ENCODE data around the gene RNF220.
"Not testable (repeated sequence)": the region's sequence is repeated elsewhere in the genome, so short reads cannot be mapped to it uniquely, and the experiment has no call there.

Gene RNF220

GRCh38 chr1:44553771-44554170 is 148.7 kb downstream of the RNF220 start:
- Histone ChIP-seq H3K27ac (ENCODE audit: low read length) (no peak overlapping the region), H3K36me3 (ENCODE audit: control insufficient read depth in 2 of 2, insufficient read depth in 2 of 2, low read length in 2 of 2) (no peaks in the 10 kb centered on the region), H3K4me3 (ENCODE audit: low read length in 2 of 2) (no peak overlapping the region), H3K9me3 (ENCODE audit: control insufficient read depth in 2 of 2, low read length in 2 of 2) (no peaks in the 10 kb centered on the region), H3K9ac (ENCODE audit: low read length in 2 of 2) (no peak overlapping the region), H3K4me1 (ENCODE audit: control insufficient read depth, insufficient read depth, low read length) (no peaks in the 10 kb centered on the region), H3K27me3 (ENCODE audit: control insufficient read depth in 1 of 2, insufficient read depth in 2 of 2, low read length in 2 of 2) (peaks cover 2 to 5% of the 10 kb centered on the region in 2 donors)

GRCh38 chr1:44554706-44555105 is 149.7 kb downstream of the RNF220 start:
- H3K27ac ChIP-seq (ENCODE audit: low read length) = no peak overlapping the region
- no peak overlapping the region for H3K9ac ChIP-seq (ENCODE audit: low read length in 2 of 2)
- H3K27me3 ChIP-seq (ENCODE audit: control insufficient read depth in 1 of 2, insufficient read depth in 2 of 2, low read length in 2 of 2) = peaks cover 2 to 6% of the 10 kb centered on the region in 2 donors
- no peaks in the 10 kb centered on the region for H3K4me1 ChIP-seq (ENCODE audit: control insufficient read depth, insufficient read depth, low read length)
- no peaks in the 10 kb centered on the region for H3K36me3 ChIP-seq (ENCODE audit: control insufficient read depth in 2 of 2, insufficient read depth in 2 of 2, low read length in 2 of 2)
- H3K4me3 ChIP-seq (ENCODE audit: low read length in 2 of 2) = no peak overlapping the region
- no peaks in the 10 kb centered on the region for H3K9me3 ChIP-seq (ENCODE audit: control insufficient read depth in 2 of 2, low read length in 2 of 2)

GRCh38 chr1:44557778-44558177 is 152.7 kb downstream of the RNF220 start:
- Histone ChIP-seq H3K36me3 (ENCODE audit: control insufficient read depth in 2 of 2, insufficient read depth in 2 of 2, low read length in 2 of 2) (no peaks in the 10 kb centered on the region), H3K27me3 (ENCODE audit: control insufficient read depth in 1 of 2, insufficient read depth in 2 of 2, low read length in 2 of 2) (peaks cover 0 to 6% of the 10 kb centered on the region in 2 donors), H3K4me3 (ENCODE audit: low read length in 2 of 2) (no peak overlapping the region), H3K4me1 (ENCODE audit: control insufficient read depth, insufficient read depth, low read length) (no peaks in the 10 kb centered on the region), H3K9me3 (ENCODE audit: control insufficient read depth in 2 of 2, low read length in 2 of 2) (no peaks in the 10 kb centered on the region), H3K27ac (ENCODE audit: low read length) (no peak overlapping the region), H3K9ac (ENCODE audit: low read length in 2 of 2) (no peak overlapping the region)

GRCh38 chr1:44558883-44559282 is 153.8 kb downstream of the RNF220 start:
- no peaks in the 10 kb centered on the region for H3K36me3 ChIP-seq (ENCODE audit: control insufficient read depth in 2 of 2, insufficient read depth in 2 of 2, low read length in 2 of 2)
- no peaks in the 10 kb centered on the region for H3K4me1 ChIP-seq (ENCODE audit: control insufficient read depth, insufficient read depth, low read length)
- peaks cover 0 to 6% of the 10 kb centered on the region in 2 donors for H3K27me3 ChIP-seq (ENCODE audit: control insufficient read depth in 1 of 2, insufficient read depth in 2 of 2, low read length in 2 of 2)
- H3K4me3 ChIP-seq (ENCODE audit: low read length in 2 of 2) = no peak overlapping the region
- H3K27ac ChIP-seq (ENCODE audit: low read length) = no peak overlapping the region
- H3K9me3 ChIP-seq (ENCODE audit: control insufficient read depth in 2 of 2, low read length in 2 of 2) = no peaks in the 10 kb centered on the region
- no peak overlapping the region for H3K9ac ChIP-seq (ENCODE audit: low read length in 2 of 2)

- Histone ChIP-seq H3K4me3 (ENCODE audit: low read length in 2 of 2) (no peak overlapping the region), H3K36me3 (ENCODE audit: control insufficient read depth in 2 of 2, insufficient read depth in 2 of 2, low read length in 2 of 2) (no peaks in the 10 kb centered on the region), H3K9ac (ENCODE audit: low read length in 2 of 2) (no peak overlapping the region), H3K27ac (ENCODE audit: low read length) (no peak overlapping the region), H3K9me3 (ENCODE audit: control insufficient read depth in 2 of 2, low read length in 2 of 2) (no peaks in the 10 kb centered on the region), H3K27me3 (ENCODE audit: control insufficient read depth in 1 of 2, insufficient read depth in 2 of 2, low read length in 2 of 2) (peaks cover 0 to 6% of the 10 kb centered on the region in 2 donors), H3K4me1 (ENCODE audit: control insufficient read depth, insufficient read depth, low read length) (no peaks in the 10 kb centered on the region)
These were observed 154.3 kb downstream of the RNF220 start for GRCh38 chr1:44559330-44559729.

- no peaks in the 10 kb centered on the region for H3K4me1 ChIP-seq (ENCODE audit: control insufficient read depth, insufficient read depth, low read length)
- H3K9me3 ChIP-seq (ENCODE audit: control insufficient read depth in 2 of 2, low read length in 2 of 2) = no peaks in the 10 kb centered on the region
- H3K4me3 ChIP-seq (ENCODE audit: low read length in 2 of 2) = no peak overlapping the region
- H3K9ac ChIP-seq (ENCODE audit: low read length in 2 of 2) = no peak overlapping the region
- H3K27me3 ChIP-seq (ENCODE audit: control insufficient read depth in 1 of 2, insufficient read depth in 2 of 2, low read length in 2 of 2) = peaks cover 0 to 6% of the 10 kb centered on the region in 2 donors
- H3K36me3 ChIP-seq (ENCODE audit: control insufficient read depth in 2 of 2, insufficient read depth in 2 of 2, low read length in 2 of 2) = no peaks in the 10 kb centered on the region
- H3K27ac ChIP-seq (ENCODE audit: low read length) = no peak overlapping the region
These were observed 154.9 kb downstream of the RNF220 start for GRCh38 chr1:44559913-44560312.

- H3K27ac ChIP-seq (ENCODE audit: low read length); H3K4me1 ChIP-seq (ENCODE audit: control insufficient read depth, insufficient read depth, low read length); H3K36me3 ChIP-seq (ENCODE audit: control insufficient read depth in 2 of 2, insufficient read depth in 2 of 2, low read length in 2 of 2); H3K27me3 ChIP-seq (ENCODE audit: control insufficient read depth in 1 of 2, insufficient read depth in 2 of 2, low read length in 2 of 2); H3K4me3 ChIP-seq (ENCODE audit: low read length in 2 of 2); H3K9ac ChIP-seq (ENCODE audit: low read length in 2 of 2); H3K9me3 ChIP-seq (ENCODE audit: control insufficient read depth in 2 of 2, low read length in 2 of 2): not testable (repeated sequence)
These were observed 155.6 kb downstream of the RNF220 start for GRCh38 chr1:44560696-44561095.

- no peak overlapping the region for H3K9ac ChIP-seq (ENCODE audit: low read length in 2 of 2)
- no peak overlapping the region for H3K27ac ChIP-seq (ENCODE audit: low read length)
- no peaks in the 10 kb centered on the region for H3K36me3 ChIP-seq (ENCODE audit: control insufficient read depth in 2 of 2, insufficient read depth in 2 of 2, low read length in 2 of 2)
- H3K9me3 ChIP-seq (ENCODE audit: control insufficient read depth in 2 of 2, low read length in 2 of 2) = no peaks in the 10 kb centered on the region
- no peak overlapping the region for H3K4me3 ChIP-seq (ENCODE audit: low read length in 2 of 2)
- no peaks in the 10 kb centered on the region for H3K4me1 ChIP-seq (ENCODE audit: control insufficient read depth, insufficient read depth, low read length)
- peaks cover 4 to 7% of the 10 kb centered on the region in 2 donors for H3K27me3 ChIP-seq (ENCODE audit: control insufficient read depth in 1 of 2, insufficient read depth in 2 of 2, low read length in 2 of 2)
These were observed 160.2 kb downstream of the RNF220 start for GRCh38 chr1:44565259-44565750.

- Histone ChIP-seq H3K9ac (ENCODE audit: low read length in 2 of 2) (no peak overlapping the region), H3K27me3 (ENCODE audit: control insufficient read depth in 1 of 2, insufficient read depth in 2 of 2, low read length in 2 of 2) (peaks cover 4 to 7% of the 10 kb centered on the region in 2 donors), H3K27ac (ENCODE audit: low read length) (no peak overlapping the region), H3K9me3 (ENCODE audit: control insufficient read depth in 2 of 2, low read length in 2 of 2) (no peaks in the 10 kb centered on the region), H3K4me3 (ENCODE audit: low read length in 2 of 2) (no peak overlapping the region), H3K4me1 (ENCODE audit: control insufficient read depth, insufficient read depth, low read length) (no peaks in the 10 kb centered on the region), H3K36me3 (ENCODE audit: control insufficient read depth in 2 of 2, insufficient read depth in 2 of 2, low read length in 2 of 2) (no peaks in the 10 kb centered on the region)
These were observed 160.8 kb downstream of the RNF220 start for GRCh38 chr1:44565833-44566232.

- H3K9ac ChIP-seq (ENCODE audit: low read length in 2 of 2) = no peak overlapping the region
- H3K36me3 ChIP-seq (ENCODE audit: control insufficient read depth in 2 of 2, insufficient read depth in 2 of 2, low read length in 2 of 2) = no peaks in the 10 kb centered on the region
- no peaks in the 10 kb centered on the region for H3K4me1 ChIP-seq (ENCODE audit: control insufficient read depth, insufficient read depth, low read length)
- H3K9me3 ChIP-seq (ENCODE audit: control insufficient read depth in 2 of 2, low read length in 2 of 2) = no peaks in the 10 kb centered on the region
- H3K4me3 ChIP-seq (ENCODE audit: low read length in 2 of 2) = no peak overlapping the region
- H3K27me3 ChIP-seq (ENCODE audit: control insufficient read depth in 1 of 2, insufficient read depth in 2 of 2, low read length in 2 of 2) = peaks cover 4 to 10% of the 10 kb centered on the region in 2 donors
- H3K27ac ChIP-seq (ENCODE audit: low read length) = no peak overlapping the region
These were observed 161.4 kb downstream of the RNF220 start for GRCh38 chr1:44566281-44567046.

Measured in stomach smooth muscle (tissue), 2 donors.